HG03139 (cell line): Measurements from ENCODE around the gene GZMA.

Source experiments
- ATAC-seq: cut with Tn5 transposase; IDR thresholded peaks from one replicate; pipeline ENCODE4 v1.9.1; 2021; ENCODE audit not compliant: unreplicated experiment

The GZMA gene

DNA sequence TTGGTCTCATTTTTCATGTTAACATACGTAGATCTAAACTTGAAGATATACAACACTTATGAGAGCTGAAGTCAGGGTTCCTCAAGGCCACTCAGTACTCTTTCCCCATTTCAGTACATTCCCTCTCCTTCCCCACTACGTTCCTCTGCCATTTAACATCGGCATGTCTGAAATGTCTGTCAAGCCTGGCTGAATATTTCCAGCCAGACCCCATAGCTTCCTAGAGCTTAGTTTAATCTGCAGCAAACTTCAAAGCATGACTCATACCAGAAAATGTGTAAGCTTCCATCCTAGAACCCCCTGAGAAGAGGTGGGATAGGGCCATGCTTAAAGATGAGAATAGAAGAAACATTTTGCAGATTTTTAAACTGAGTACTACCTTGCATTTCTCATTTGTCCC, 6.2 kb downstream of the GZMA start:
- ATAC-seq: no peak

DNA sequence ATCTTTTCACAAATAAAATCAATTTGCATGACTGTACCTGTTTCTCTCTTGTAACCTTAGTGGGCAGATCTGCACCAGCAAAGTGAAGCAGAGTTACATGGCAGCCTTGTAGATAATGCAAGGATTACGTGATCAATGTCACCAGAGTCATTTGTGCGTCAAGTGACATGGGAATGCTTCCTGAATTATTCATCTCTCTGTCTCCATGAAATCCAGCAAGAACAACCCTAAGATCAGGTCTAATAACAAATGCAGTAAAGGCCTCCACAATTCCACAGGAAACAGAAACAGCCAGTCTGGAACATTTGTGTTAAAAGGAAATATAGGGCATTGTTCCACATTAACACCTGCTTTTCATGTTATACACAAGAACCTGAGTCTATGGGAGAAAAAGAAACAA, 7.8 kb downstream of the GZMA start:
- ATAC-seq: no peak

DNA sequence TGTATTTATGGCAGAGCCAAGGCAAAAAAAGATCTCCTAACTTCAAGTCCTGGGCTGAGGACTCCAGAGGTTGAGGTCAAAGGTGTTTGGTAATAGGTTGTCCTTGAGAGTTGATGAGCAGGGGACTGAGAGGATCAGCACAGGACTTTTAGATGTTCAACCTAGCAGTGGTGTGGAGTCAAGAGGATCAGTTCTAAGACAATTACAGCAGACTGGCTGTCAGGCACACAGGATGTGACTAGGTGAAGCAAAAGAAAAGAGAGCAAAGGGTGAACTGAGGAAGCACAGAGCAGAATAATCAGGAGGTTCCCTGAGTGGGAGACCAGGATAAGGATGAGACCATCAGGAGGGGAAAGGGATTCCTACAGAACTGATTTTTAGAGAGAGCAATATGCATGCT, 10.9 kb downstream of the GZMA start:
- no peak for ATAC-seq

DNA sequence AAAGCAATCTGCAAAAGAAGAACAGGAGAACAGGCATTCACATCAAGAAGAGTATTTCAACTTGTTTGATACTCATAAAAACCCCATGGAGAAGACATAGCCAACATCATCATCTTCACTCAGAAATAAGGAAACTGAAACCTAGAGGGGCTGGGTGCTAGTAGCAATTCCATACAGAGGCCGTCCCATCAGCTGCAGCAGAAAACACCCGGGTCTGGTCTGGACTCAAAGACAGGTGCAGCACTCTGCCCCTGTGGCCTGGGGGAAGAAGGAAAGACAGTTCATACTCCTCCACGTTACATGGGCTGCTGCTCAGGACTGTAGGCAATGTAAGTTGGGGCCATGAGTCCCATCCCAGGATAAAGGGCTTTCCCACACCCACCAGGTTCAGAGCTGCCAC, 11.6 kb downstream of the GZMA start:
- no peak for ATAC-seq

DNA sequence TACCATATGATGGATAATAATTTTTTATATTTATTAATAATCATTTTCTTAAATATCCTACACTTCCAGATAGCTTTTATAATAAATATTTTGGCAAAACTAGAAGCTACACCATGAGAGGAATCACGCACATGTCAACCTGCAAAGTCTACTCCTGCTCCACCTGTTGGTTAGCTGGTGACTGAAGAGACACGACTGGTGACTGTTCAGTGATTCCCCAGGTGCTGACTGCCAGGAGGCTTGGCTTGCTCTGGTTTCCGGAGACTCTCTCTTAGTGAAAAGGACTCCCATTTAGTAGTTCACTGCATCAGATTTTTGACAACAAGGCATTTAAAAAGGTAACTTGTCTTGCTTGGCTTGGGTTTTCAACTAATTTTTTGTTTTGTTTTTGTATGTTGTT, 20.9 kb downstream of the GZMA start:
- ATAC-seq: no peak

DNA sequence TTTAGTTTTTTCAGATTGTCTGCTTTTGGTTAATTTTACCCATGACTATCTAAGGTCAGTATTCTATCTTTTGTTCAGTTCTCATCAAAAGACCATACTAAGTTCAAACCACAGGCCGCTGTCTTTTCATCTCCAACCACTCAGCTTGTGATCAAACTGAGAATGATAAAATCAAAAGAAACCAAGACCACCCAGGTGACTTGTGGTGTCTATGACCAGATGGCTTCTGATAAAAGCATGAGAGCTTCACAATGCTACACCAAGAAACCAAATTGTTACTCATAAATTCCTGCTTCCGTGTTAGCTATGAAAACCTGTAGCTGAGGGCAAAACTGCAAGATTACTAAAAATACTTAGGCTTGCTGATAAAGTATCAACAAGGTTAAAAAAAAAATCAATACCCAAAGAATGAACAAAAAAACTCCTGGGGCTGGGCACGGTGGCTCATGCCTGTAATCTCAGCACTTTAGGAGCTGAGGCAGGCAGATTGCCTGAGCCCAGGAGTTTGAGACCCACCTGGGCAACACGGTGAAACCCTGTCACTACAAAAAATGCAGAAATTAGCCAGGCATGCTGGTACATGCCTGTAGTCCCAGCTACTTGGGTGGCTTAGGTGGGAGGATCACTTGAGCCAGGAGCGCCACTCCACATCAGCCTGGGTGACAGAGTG, 31.7 kb downstream of the GZMA start:
- ATAC-seq: no peak

DNA sequence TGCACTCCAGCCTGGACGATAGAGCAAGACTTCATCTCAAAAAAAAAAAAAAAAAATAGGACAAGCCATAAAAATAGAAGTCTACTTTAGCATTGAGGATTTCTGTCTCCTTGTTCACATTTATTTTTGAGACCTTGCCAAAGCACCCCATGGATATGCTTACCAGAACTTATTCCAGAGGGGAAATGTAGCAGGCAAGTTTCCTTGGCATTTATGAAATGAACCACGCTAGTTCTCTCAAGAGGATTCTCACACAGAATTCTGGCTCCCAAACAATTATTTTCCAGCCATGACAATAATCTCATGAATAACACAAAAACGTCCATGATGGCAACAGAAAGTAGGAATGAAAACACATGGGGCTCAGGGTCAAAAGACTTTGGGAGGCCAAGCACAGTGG, 34.1 kb downstream of the GZMA start:
- ATAC-seq: no peak

DNA sequence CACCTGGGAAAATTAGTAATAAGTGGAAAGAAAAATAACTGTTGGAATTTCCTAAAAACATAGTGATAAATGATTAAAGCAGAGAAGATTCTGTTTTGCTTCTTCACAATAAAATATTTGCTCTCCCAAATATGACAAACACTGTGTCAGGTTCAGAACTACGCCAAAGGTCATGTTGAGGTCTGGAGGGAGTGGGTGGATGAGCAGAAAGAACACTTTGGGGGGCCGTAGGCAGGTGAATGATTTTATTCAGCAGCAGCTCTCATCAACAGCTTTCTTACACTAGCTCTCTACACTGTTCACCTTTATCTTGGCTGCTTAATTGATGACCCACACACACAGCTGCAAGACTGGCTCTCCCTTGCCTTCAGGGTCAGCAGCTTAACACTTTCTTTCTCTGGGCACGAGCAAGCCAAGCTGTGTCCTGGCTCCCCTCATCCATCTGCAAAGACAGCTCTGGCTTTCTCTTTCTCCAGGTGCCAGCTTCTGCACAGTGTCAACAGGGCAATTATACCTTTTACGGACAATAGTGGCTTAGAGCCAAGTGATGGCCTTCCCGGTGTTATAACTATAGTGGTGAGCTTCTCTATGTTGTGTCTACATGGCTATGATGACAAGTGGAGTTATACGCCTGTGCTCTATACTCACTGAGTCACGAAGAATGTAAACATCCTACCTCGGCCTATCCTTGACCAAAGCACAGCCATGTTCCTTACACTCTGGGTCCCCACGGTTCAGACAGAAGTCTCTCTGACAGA, 38.6 kb downstream of the GZMA start:
- ATAC-seq: no peak

DNA sequence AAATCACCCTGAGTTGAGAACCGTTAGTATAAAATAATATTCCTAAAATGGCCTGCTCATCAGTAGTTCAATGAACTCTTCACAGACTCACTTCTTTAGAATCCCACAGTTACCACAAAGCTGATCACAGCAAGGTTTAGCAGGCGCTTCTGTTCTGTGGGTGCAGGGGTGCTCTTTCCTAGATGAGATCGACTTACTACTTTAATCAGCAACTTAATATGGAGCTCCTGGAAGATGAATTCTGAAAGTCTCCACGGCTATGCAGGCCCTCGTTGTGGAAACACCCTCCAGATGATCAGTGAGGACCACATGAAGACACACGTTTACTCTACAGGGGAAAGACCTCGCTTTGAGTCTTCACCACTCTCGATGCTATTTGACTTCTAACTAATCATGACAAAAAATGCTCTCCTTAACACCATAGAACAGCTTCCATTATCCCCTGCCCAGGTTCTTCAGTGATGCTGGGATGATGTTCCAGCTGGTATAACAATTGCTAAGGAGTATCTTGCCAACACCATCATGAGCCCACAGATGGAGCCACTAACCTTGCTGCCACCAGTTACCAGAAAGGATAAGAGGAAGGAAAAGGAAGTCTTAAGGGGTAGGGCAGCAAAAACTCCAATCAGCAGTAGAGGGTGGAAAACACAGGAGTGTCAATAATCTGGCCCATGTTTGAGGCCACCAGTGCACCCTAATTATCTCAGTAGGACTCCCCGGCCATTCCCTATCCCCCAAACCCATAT, 39.7 kb downstream of the GZMA start:
- ATAC-seq: no peak

DNA sequence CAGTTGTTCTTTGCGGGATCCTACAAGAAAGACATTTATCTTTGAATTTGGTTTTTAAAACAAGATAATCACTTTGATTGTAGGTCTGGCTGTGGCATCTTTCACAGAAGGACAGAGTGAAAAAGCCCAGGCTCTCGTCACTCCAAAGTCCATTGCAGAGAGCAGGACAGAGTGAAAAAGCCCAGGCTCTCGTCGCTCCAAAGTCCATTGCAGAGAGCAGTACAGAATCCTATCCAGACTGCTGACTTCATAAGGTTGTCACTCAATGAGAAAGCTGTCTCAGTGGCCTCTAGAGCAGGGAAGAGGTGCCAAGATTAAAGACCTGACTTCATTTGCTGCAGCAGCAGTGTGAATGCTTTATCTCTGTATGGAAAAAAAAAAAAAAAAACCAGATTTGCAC, 41.2 kb downstream of the GZMA start:
- ATAC-seq: no peak

DNA sequence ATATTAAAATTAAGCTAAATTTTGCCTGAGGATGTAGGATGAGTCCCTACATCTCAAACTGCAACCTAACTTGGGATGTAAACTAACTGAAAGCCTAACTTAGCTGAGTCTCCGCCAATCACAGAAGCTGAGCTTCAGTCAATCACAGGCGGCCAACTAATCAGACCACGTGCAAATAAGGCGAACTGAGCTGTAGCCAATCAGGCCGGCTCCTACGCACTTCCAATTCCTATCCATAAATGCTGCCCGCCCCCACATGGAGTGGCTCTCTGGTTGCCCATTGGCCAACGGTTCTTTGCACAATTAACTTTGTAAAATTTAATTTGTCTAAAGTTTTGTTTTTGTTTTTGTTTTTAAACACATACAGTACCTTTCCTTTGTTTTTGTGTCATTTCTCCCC, 43.6 kb downstream of the GZMA start:
- ATAC-seq: no peak

DNA sequence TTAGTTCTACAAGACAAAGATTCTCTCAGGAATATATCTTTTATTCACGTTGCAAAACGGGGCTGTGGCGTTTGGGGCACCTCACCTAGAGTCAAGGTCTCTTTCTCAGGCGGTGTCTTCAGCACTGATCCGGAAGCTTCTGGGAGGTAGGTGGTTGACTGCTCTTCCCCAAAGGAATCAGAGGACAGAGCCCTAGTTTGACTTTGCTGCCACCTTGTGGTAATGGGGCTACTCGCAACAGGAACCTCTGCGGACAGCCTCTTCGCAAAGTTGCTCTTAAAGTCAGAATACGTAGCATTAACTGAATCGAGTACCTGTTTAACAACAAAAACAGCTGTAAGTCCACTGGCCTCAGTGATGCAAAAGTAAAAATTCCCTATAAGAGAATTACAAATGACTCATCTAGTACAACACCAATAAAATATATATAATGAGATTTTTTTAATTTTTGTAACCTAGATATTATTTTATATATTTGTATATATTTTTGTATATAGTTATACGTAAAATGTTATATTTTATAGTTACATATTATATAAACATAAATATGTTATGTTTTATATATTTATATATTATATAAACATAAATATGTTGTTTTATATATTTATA, 44.2 kb downstream of the GZMA start:
- ATAC-seq: peak; percentile 76

DNA sequence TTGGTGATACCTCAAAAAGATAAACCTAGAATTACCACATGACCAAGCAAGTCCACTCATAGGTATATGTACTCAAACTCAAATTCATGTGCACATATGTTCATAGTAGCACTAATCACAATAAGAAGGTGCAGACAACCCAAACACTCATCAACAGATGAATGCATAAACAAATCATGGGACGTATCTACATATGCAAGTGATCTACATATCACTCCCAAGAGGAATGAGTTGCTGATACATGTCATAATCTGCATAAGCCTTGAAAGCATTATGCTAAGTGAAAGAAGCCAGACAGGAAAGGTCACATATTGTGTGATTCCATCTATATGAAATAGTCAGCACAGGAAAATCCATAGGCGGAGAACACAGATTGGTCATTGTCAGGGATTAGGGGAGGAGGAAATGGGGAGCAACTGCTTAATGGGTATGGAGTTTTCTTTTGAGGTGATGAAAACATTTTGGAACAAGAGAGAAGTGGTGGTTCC, 46.9 kb downstream of the GZMA start:
- ATAC-seq: no peak

DNA sequence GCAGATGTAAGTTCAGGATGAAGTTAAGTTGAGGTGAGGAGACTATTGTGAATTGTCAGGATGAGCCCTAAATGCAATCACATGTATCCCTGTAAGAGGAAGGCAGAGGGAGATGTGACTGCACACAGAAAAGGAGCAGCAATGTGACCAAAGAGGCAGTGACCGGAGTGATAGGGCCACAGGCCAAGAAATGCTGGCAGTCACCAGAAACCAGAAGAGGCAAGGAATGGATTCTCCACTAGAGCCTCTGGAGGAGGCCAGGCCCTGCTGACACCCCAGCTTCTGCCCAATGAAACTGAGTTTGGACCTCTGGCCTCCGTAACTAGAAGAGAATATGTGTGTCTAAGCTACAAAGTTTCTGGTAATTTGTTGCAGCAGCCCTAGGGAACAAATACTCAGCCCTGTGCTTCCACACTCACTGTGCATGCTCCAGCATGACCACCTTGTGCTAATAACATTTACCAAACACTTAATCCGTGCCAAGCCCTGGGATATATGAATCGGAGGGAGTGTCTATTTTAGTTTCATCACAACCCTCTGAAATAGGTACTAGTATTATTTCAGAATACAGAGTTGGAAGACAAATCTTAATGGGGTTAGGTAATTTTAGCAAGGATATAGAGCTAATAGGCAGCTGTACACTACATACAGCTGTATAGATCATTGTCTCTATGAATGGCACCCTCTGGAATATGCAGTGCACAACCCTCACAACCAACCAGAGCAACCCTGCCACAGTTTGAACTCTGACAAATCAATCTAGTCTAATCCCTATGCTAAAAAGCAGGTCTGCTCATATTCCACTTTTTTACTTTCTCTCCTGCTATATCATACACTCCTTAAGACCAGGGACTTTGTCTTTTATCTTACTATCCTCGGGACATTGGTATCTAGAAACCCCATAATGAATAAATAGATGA, 49.7 kb downstream of the GZMA start:
- ATAC-seq: no peak

DNA sequence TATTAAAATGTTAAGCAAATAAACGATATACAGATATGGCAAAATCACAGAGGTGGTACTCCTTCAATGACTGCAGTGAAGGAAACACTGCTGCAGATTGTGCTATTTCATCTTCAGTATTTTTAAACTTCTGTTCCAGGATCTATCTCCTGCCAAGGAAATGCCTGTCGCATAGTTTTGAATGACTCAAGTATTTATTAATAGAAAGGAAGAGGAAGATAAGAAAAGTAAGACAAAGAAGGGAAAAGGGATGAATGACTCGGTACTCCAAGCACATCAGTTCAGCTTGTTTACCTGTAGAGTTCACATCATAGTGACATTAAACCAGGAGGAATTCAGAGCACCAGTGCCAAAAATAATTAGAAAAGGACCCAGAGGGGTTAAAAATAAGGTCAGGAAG, 52.4 kb downstream of the GZMA start:
- no peak for ATAC-seq
